SH-SY5Y (cell line): ENCODE measurements around the gene KLHDC9.

Source experiments
- GATA2 ChIP-seq: IDR thresholded peaks from 2 replicates; pipeline ENCODE4 v1.6.1; 2011; ENCODE audit warnings: mild to moderate bottlenecking, low read depth, low read length
- GATA3 ChIP-seq: IDR thresholded peaks from 2 replicates; pipeline ENCODE4 v1.6.1; 2011; ENCODE audit warnings: low read depth, mild to moderate bottlenecking, low read length, moderate library complexity

KLHDC9 gene

DNA sequence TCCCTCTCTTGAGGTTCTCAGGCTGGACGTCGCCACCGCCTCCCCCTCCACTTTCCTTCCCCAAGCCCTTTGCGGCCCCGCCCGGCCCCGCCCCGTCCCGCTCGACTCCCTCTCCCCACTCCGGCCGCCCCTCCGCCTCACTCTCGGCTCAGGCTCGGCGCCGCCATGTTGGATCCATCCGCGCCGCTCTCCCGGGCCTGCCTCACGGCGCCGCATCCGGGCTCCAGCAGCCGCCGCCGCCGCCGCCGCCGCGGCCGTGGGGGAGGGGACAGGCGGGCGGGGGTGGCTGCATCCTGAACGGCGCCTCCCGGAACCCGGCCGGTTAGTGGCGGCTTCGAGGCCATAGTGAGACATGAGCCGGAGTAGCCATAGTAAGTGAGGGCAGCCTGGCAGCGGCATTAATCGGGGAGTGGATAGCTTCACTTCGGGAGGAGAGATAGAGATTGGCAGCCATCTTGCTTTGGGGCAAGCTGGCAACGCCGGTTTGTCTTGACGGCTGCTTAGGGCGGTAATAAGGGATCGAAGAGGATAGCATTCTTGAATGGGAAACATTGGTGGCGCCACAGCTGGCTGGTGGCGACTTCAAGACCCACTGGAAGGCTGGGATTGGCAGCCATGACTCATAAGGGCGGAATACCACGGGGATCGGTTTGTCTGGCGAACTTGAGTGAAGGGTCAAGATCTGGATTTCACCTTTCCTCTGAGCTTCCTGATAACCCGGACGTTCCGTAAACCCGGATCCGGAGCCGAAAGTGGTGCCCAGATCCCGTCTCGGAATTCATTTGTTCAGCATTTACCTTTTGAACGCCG, 34.5 kb downstream of the KLHDC9 start, which contains the start of gene DEDD:
DEDD (minus strand) TSS at position 258 of the 810 bp plus-strand sequence. CDS start 8,205 bp downstream, outside the sequence.
- TF ChIP-seq GATA2 (no peak), GATA3 (no peak)

- TF ChIP-seq GATA2 (no peak), GATA3 (no peak)
These were observed 35.1 kb downstream of the KLHDC9 start for GRCh38 chr1:161133220-161133740.

GRCh38 chr1:161137881-161138280, 39.7 kb downstream of the KLHDC9 start:
- TF ChIP-seq GATA3 (no peak), GATA2 (no peak)

DNA sequence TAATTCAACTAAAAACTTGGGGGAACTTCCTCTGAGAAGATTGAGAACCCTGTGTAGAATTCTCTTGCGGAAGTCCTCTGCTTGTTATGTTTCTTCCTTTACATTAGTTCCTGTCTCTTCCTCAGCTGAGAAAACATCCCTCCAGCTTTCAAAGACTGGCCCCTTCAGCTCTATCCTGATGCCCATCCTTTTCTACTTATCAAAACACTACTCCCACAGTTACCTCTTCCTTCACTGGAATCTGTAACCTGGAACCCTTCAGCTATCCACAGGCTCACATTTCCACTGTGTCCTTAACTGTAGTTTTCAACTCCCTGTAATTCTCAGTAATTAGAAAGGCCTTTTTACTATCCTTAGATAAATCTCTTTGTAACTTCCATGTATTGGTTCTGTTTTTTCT, 40.3 kb downstream of the KLHDC9 start:
- TF ChIP-seq GATA3: no peak
- TF ChIP-seq GATA2: no peak

DNA sequence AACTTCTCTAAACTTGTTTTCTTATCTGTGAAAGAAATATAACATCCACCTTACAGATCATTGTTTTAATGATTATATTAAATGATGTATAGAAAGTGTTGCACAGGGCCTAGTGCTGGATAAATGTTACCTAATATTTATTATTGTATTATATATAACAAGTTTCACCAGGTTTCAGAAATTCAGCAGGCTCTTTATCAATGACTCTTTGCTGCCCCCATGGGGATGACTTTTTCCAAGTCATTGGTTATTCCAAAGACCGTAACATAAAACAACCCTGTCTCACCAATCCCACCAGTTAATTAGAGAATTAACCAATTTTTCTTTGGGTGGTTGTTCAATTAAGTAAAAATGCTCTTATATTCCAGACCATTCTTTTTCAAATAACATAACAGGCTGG, 41.6 kb downstream of the KLHDC9 start:
- no peak for TF ChIP-seq GATA3
- TF ChIP-seq GATA2: no peak

DNA sequence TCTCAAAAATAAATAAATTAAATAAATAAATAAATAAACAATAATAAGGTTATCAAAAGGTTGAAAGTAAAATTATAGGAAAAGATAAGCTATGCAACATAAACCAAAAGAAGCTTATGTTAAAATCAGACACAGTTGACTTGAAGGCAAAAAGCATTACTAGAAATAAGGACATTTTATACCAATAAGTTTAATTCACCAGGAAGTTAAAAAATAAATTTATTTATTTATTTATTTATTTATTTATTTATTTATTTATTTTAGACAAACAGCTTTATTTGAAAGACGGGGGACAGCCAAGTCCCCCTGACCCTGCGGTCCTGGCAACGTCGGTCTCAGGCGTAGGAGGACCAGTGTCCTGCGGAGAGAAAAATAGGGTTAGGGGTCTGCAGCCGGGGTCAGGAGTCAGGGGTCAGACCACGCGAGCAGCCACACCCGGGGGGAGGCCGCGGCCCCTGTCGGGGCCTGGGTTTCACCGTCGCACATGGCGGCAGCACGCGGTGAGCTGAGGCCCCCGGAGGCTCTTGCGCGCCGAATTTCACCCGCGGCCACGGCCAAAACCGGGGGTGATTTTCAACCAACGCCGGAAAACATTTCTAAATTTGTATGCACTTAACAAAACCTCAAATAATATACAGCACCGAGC, 42.7 kb downstream of the KLHDC9 start:
- TF ChIP-seq GATA2 (no peak), GATA3 (no peak)

- no peak for TF ChIP-seq GATA3
- TF ChIP-seq GATA2: no peak
These were observed 47.7 kb downstream of the KLHDC9 start for GRCh38 chr1:161145832-161146231.
